ENCODE results near the gene ZNF287.
"Not testable (repeated sequence)": the region's sequence is repeated elsewhere in the genome, so short reads cannot be mapped to it uniquely, and the experiment has no call there.

ZNF287 gene

DNA sequence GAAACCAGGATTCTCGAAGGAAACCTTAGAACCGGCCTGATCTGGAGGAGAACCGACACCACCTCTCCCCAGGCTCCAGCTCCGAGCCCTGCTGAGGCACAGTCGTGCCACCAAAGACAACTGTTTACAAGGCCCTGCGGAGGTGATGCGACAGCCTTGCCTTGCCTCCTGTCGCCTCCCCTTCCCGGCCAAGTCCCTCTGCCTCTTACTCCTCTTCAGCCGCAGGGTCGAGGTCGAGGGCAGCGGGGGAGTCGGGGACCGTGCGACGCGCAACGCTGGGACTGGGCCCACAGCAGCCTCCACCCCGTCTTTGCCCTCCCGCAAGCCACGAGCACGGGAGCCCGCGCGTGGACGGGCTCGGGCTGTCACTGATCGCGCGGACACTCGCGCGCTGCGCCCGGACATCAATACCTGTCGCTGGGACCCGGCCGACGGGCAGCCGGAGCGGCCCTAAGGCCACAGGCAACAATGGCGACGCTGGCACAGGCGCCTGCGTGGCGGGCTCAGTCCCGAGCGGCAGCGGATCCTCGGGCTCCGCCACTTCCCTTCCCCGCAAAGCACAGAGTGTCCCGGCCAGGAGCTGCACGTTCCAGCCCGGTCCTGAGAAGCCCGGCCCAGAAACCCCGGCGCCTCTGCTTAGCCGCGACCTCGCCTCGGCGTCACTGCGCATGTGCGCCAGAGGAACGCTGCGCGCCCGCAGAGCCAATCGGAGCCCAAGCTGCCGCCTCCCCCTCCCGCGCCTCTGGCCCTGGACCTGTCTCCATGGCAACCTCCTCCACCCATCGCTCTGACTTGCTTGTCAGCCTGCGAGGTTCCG, at the start of gene ZNF287:
ZNF287 (minus strand) TSS at position 664 of the 817 bp plus-strand sequence. CDS start 1,473 bp downstream, outside the sequence.
- DNase-seq, result peak; percentile 92 to 94

DNA sequence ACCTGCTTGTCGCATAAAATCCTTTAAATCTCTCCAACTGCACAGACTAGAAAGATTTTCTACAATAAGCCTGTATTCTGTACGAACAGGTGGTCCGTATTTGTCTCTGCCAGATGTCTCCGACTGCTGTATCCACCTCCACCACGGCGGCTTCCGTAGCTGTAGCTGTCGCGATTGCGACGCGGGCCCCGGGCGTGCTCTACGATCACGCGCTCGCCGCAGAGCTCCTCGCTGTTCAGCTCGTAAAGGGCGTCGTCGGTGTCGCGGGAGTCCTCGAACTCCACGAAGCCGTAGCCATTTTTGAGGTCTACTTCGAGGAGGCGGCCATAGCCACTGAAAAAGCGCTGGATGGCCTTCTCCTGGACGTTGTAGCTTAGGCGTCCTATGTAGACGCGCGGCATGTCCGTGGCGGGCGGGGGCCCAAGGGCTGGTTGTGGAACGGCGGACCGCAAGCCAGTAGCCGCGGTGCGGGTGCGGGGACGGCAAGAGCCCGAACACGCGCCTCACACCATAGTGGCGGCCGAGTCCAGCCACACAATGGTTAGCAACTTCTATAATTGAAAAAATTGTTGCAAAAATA, 48.6 kb upstream of the ZNF287 start:
- no peak for DNase-seq

DNA sequence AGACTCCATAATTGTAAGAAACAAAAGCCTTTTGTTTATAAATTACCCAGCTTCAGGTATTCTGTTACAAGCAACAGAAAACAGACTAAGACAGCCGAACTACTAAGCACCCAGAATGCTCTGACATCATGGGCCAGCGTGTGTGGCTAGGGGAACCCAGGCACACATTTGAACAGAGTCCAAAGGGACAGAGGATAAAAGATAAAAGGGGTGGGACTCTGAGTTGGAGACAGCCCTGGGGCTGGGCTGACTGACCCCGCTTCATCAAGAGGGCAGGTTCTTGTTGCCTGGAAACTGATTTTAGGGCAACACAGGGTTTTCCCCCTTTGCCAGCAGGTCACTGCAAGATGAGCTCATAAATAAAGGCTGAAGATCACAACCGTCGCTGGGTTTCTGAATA, 30.5 kb upstream of the ZNF287 start:
- DNase-seq, result no peak

DNA sequence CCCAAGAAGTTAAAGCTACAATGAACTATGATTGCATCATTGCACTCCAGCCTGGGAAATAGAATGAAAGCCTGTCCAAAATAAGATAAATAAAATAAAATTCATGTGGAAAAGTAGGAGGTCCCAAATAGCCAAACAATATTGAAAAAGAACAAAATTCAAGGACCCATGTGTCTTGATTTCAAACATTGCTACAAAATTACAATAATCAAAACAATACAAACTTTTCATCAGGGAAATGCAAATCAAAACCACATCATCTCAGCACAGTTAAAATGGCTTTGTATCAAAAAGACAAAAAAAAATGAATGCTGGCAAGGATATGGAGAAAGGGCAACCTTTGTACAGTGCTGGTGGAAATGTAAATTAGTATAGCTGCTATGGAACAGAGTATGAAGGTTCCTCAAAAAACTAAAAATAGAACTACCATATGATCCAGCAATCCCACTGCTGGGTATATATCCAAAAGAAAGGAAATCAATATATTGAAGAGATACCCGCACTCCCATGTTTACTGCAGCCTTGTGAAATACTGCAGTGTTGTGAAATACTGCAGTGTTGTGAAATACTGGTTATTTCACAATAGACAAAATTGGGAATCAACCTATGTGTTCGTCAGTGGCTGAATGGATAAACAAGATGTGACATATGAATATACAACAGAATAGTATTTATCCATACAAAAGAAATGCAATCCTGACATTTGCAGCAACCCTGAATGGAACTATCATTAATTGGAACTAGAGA, 24.5 kb upstream of the ZNF287 start:
- DNase-seq, result no peak

DNA sequence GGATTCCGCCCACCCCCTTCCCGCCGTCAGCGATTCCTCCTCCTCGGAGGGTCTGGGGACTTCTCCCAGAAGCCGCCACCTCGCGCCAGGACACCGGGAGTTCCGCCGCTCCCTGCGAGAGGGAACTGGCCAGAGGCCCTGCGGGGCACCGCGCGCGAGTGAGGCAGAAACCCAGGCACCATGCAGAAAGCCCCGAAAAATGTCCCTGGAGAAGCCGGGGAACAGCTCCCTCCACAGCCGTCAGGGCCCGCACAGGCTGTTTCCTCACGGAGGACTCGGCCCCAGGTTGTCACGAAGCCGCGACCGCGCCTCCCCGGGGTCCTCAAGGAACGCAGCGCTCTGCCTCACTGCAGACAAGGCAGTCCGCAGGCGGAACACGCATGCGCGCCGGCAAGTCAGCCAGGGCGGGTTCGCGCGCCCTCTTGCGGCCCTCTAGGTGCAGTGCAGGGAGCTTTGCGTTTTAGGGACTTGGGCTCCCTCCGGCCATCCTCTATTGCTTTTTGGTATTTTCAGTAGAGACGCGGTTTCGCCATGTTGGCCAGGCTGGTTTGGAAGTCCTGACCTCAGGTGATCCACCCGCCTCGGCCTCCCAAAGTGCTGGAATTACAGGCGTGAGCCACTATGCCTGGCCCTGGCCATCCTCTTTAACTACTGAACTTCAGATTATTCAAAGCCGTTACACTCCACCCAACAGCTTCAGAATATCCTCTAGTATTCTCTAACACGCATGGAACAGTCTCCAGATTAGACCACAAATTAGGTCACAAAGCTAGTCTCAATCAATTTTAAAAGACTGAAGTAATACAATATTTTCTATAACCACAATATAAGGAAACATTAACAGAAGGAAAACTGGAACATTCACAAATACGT, 20.3 kb upstream of the ZNF287 start:
- peak; percentile 86 to 89 for DNase-seq

DNA sequence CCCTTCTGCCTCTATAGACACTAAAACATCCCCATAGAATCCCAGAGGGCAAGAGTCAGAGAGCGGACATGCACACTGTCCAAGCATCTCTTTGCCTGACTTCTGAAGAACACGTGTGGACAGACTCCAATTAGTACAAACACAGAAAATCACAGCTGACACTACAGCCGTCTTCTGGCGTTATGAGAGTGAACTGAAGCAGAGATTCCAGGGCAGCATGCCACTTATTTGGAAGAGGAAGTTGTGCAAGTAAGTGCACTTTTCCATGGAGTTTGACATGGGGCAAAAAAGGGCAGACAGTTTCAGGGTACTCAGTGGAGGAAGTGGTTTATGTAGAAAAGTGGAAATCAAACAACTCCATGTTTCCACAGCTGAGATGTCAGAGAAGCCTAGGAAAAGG, 16.8 kb upstream of the ZNF287 start:
- DNase-seq, result no peak

DNA sequence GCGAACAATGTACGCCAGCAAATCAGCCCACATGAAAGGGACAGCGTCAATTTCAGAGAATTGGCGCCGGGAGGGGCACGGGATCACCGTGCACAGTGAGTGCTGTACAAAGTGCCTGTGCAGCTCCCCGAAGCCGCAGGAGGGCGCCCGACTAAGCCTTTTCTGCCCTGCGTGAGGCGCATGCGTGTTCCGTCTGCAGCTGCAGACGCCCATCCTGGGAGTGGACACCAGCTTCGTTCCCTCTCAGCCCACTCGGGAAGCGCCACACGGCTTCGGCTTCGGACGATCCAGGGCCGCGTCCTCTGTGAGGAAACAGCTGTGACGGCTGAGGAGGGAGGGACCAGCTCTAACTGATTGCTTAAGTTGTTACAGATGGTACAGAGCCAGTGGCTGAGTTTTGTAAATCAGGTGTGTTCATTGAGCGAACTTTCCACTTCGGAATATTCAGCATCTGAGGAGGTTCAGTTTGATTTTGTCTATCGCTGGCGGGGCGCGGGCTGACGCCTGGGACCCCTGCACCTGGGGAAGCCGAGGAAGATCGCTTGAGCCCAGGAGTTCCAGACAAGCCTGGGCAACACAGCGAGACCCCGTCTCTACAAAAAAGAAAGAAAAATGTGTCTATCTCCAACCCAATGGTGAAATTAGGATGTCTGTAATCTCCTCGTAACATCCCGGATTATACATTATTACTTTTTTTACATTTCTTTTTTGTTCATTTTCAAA, 15.4 kb upstream of the ZNF287 start:
- DNase-seq, result peak; percentile 92

DNA sequence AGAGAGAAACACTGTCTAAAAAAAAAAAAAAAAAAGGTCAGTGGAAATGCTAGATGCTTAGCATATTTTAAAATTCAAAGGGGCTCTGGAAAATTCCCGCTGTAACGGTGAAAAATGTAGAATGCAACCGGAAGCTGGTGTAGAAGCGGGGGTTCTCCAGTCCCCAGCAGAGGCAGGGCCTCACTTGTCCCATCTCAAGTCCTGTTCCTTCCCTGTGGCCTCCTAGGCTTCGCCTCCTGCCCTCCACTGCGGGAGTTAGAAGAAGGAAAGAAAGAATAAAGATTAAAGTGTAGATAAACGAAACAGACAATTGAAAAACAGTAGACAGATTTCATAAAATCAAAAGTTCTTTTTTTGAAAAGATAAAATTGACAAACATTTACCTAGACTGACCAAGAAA, 14.8 kb upstream of the ZNF287 start:
- DNase-seq, result no peak

DNA sequence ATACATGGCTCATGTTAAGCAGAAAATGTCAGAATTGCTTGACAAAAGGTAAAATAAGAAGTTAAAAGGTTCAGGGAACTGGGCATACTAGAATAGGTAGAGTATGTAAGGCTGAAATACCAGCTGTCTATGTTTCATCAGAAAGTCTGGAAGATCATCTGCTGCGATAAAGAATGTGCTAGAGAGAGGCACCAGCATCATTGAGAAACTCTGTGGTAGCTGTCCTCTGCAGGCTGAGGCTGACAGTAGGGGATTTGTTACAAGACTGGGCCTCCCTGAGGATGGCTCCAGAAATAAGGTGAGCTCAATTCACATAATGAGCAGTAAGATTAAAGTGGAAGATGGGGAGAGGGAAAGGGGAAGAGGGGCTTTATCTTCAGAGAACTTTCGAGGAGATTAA, 4.5 kb upstream of the ZNF287 start:
- no peak for DNase-seq

DNA sequence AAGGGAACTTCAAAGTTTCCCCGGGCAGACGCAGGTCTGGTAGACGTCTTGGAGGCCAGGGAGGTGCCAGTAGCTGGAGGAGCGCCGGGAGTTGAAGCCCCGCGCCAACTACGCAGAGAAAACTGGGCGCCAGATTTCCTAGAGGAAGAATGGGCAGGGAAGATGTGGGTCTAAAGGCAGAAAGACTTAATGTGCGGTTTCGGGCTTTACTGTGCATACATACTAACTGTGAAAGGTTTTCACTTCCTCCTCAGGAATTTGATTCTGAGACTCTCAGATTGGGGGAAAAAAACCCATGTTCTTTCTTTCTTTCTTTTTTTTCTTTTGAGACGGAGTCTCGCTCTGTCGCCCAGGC, 331 bp upstream of the ZNF287 start:
- no peak for DNase-seq

DNA sequence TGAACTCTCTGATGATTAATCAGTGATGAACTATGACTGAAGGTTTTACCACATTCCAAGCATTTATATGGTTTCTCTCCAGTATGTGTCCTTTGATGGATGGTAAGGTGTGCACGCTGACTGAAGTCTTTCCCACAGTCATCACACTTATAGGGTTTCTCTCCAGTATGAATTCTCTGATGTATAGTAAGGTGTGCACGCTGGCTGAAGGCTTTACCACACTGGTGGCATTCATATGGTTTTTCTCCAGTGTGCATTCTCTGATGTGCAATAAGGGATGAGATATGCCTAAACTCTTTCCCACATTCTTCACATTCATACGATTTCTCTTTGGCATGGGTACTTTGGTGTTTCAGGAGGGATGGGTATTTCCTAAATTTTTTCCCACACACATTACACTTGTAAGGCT, 16.4 kb downstream of the ZNF287 start:
- no peak for DNase-seq

DNA sequence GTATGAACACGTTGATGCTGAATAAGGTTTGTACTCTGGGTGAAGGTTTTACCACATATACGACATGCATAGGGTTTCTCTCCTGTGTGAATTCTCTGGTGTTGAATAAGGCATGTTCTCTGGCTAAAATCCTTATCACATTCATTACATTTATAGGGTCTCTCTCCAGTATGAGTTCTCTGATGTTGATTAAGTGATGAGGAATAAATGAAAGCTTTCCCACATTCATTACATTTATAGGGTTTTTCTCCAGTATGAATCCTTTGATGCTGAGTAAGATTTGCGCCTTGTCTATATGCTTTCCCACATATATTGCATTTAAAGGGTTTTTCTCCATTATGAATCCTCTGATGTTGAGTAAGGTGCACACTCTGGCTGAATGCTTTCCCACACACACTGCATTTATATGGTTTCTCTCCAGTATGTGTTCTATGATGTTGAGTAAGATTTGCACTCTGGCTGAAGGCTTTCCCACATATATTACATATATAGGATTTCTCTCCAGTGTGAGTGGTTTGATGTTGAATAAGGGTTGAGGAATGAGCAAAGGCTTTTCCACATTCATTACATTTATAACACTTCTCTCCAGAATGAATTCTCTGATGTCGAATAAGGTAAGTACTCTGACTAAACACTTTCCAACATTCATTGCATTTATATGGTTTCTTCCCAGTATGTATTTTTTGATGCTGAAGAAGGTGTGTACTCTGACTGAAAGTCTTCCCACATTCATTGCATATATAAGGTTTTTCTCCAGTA, 16.9 kb downstream of the ZNF287 start:
- DNase-seq, result no peak

DNA sequence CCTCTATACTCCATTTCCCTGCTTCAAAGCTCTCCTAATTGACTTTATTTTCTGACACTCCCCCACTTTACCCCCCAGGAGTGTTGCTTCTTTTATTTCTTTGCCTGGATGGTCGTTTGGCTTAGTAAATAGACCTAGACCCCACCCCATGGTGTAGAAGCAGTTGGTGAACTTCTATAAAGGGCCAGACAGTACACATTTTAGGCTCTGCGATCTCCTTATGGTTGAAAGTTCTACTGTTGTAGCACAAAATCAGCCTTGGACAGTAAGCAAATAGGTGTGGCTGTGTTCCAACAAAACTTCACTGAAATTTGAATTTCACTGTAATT, 31.9 kb downstream of the ZNF287 start:
- DNase-seq, result no peak

DNA sequence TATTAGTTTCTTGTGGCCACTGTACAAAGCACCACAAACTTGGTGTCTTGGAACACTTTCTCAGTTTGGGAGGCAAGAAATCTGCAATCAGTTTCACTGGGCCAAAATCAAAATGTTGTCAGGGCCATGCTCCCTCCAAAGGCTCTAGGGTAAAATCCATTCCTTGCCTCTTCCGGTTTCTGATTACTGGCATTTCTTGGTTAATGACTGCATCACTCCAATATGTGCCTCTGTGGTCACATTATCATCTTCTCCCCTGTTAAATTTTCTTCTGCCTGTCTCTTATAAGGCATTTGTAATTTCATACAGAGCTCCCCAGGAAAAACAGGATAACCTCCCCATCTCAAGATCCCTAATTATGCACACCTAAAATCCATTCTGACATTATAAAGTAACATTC, 34.8 kb downstream of the ZNF287 start:
- DNase-seq, result no peak

DNA sequence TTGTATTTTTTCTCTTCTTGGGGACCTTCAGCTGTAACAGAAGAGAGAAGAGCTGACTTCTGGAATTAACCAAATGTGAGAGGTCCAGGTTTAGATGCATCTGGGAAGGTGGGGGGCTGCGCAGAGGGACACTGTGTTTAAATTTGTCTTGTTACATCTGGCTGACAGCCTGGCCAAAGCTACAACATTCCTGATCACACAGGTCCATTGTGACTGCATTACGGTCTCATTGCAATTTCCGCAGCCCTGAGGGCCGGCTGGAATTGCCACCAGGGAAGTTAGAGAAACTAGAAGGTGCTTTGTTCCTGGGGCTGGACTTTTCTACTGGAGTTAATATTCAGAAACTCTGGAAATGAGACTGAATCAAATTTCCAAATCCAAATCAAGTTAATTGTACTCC, 39.1 kb downstream of the ZNF287 start:
- no peak for DNase-seq

DNA sequence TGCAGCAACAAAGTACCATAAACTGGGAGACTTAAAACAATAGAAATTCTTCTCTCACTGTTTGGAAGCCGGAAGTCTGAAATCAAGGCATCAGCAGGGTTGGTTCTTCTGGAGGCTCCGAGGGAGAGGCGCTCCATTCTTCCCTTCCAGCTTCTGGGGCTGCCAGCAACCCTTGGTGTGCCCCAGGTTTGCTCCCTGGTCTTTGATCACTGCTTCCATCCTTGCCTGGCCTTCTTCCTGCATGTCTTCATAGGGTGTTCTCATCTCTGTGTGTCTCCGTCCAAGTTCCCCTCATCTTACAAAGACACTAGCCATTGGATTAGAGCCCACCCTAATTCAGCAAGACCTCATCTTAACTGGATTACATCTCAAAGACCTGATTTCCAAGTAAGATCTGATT, 41.7 kb downstream of the ZNF287 start:
- no peak for DNase-seq

DNA sequence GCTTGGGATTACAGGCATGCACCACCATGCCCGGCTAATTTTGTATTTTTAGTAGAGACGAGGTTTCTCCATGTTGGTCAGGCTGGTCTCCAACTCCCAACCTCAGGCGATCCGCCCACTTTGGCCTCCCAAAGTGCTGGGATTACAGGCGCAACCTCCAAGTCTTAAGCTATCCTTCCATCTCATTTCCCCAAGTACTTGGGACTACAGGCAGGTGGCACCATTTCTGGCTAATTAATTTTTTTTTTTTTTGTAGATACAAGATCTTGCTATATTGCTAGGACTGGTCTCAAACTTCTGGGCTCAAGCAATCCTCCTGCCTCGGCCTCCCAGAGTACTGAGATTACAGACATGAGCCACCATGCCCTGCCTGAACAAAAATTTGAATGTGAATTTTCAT, 43.4 kb downstream of the ZNF287 start:
- not testable (repeated sequence) for DNase-seq

DNA sequence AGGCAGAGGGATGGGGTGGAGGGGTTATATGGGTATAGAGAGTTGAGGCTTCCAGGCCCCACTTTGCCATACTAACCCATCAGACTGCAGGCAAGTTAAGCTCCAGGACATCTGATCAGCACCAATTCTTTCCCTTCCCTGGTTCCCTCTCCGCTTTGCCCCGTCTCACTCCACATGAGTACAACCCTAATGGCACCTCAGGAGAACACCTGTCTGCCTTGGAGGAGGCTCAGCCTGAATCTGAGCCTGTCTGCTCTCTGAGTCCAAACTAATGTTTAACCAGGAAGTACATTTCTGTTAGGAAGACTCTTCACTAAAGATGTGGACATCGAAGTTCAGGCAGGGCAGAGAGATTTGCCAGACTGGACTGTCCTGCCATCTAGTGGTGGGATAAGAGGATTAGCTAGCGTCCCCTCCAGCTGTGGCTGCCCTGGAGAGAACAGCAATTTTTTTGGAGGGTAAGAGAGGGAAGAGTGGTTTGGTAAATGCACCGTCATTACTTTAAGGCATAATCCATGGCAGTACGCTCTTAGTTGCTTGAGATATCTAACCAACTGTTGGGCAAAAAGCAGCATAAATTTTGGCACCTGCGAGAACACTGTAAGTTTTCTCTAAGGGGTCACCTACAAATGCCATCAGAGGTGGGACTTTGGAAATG, 47.8 kb downstream of the ZNF287 start:
- peak; percentile 50 for DNase-seq

DNA sequence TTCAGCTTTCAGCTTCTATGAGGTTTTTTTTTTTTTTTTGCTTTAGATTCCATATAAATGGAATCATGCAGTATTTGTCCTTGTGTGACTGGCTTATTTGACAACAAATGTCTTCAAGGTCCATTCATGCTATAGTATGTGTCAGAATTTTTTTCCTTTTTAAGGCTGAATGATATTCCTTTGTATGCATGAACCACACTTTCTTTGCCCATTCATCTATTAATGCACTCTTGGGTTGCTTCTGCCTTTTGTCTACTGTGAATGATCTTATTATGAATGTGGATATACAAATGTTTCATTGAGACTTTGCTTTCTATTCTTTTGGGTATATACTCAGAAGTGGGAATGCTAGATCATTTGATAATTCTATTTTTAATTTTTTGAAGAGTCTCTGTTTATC, 50.0 kb downstream of the ZNF287 start:
- no peak for DNase-seq

DNA sequence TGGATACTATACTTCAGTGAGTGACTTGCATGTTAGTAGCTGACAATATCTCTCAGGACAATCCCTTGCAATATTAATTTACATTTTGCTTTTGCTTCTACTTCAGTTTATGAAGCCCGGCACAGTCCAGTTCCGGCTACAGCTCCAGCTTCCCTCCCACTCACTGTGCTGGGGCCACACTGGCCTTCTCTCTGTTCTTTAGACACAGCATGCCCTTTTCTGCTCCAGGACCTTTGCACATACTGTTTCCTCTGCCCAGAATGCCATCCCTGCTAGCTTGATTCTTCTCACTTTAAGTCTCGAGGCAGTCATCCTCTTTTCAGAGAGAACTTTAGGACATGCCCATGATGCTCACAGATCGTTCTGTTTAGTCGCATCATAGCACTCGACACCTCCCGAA, 51.5 kb downstream of the ZNF287 start:
- no peak for DNase-seq

DNA sequence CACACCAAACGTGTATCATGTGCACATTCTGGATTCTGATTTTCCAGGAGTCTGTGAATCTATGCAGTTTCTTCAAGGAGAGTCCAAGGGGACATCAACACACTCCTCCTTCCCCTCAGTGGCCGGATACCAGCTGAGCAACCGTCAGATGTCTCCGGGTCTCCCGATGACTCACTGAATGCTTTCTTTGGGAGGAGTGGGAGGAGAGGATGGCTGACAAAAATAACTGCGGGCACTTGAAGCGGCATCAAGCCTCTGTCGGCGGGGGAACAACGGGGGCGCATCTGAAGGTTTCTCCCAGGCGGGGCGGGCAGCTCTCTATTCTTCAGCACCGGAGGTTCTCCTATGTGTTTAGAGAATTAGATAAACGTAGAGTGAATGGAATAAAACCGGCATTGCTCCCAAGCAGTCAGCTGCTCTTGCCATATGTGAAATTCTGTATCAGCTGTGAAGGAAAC, 52.4 kb downstream of the ZNF287 start:
- no peak for DNase-seq

Measured in activated CD4-positive, alpha-beta T cell treated with anti-CD3 and anti-CD28 coated beads, Interleukin-2, amount 50 U/mL, for 4 hours (primary cell).